ENCODE data around the gene WSB1. TPM values are rescaled to one million over a fixed set of nuclear protein-coding genes. Genes with fewer than 3 reads are reported as not detected.

WSB1 gene
- total RNA-seq, 2 donors from 2014 or later = 137 to 146 TPM

Other genes starting within 250 kb of the WSB1 start
- 10 to 100 TPM; 36.7 to 46.7 TPM for gene KSR1, start 162.3 kb downstream of the WSB1 start, total RNA-seq